Keratinocyte (primary cell): ENCODE data around the gene MNX1. TPM values are rescaled to one million over a fixed set of nuclear protein-coding genes. Genes with fewer than 3 reads are reported as not detected.

ENCODE experiments used
- DNase-seq: peaks from one replicate; pipeline ENCODE4 v3.0.0-alpha.2; 2011; ENCODE audit warnings: low read depth, missing footprints, low spot score
- FAIRE-seq: peaks from 2 replicates; lab custom pipeline; 2011; peaks lifted over from hg19 to GRCh38; lab: Jason Lieb, UNC
- H2AFZ ChIP-seq: 2 replicates; pipeline ENCODE4 v1.6.0; 2012; ENCODE audit warnings: low read length, control low read depth, inconsistent platforms; ENCODE audit not compliant: control insufficient read depth
- H3K27ac ChIP-seq: 2 replicates; pipeline ENCODE4 v1.5.1; 2011; ENCODE audit warnings: low read length; ENCODE audit not compliant: control insufficient read depth, insufficient read depth
- H3K27me3 ChIP-seq: 3 replicates; pipeline ENCODE4 v1.6.0; 2011; ENCODE audit warnings: low read length; ENCODE audit not compliant: control insufficient read depth, insufficient read depth; ENCODE audit errors: extremely low read depth
- H3K36me3 ChIP-seq, 2 experiments: 2 replicates in 1 of 2; 3 replicates in 1 of 2; pipeline ENCODE4 v1.5.1; 2011; ENCODE audit warnings: low read length in 2 of 2, mild to moderate bottlenecking in 1 of 2; ENCODE audit not compliant: control insufficient read depth in 2 of 2, insufficient read depth in 2 of 2; ENCODE audit errors: extremely low read depth in 1 of 2
- H3K4me1 ChIP-seq: 3 replicates; pipeline ENCODE4 v1.5.1; 2011; ENCODE audit warnings: low read length; ENCODE audit not compliant: control insufficient read depth, insufficient read depth; ENCODE audit errors: extremely low read depth
- H3K4me2 ChIP-seq: 3 replicates; pipeline ENCODE4 v1.6.0; 2011; ENCODE audit warnings: low read depth, low read length; ENCODE audit not compliant: control insufficient read depth, insufficient read depth; ENCODE audit errors: extremely low read depth
- H3K4me3 ChIP-seq, 3 experiments: fragments of 200-600 bp in 1 of 3; sonication (generic) in 1 of 3; 2 replicates in 2 of 3; 3 replicates in 1 of 3; pipeline ENCODE4 v1.5.1; 2011 to 2016; ENCODE audit warnings: low read length in 3 of 3, mild to moderate bottlenecking in 3 of 3, control low read depth in 2 of 3, inconsistent platforms in 1 of 3, low read depth in 1 of 3, mixed read lengths in 1 of 3, mixed run types in 1 of 3, moderate library complexity in 1 of 3; ENCODE audit not compliant: control insufficient read depth in 2 of 3, insufficient read depth in 2 of 3; ENCODE audit errors: extremely low read depth in 1 of 3
- H3K79me2 ChIP-seq: 2 replicates; pipeline ENCODE4 v1.6.0; 2012; ENCODE audit warnings: low read length; ENCODE audit not compliant: control insufficient read depth, insufficient read depth
- H3K9ac ChIP-seq: 3 replicates; pipeline ENCODE4 v1.6.0; 2011; ENCODE audit warnings: low read length; ENCODE audit not compliant: control insufficient read depth, insufficient read depth; ENCODE audit errors: extremely low read depth
- H3K9me1 ChIP-seq: 3 replicates; pipeline ENCODE4 v1.6.0; 2011; ENCODE audit warnings: low read length; ENCODE audit not compliant: control insufficient read depth, insufficient read depth; ENCODE audit errors: extremely low read depth
- H3K9me3 ChIP-seq: 2 replicates; pipeline ENCODE4 v1.5.1; 2012; ENCODE audit warnings: low read depth, low read length; ENCODE audit not compliant: control insufficient read depth
- H4K20me1 ChIP-seq: 3 replicates; pipeline ENCODE4 v1.6.0; 2011; ENCODE audit warnings: low read length; ENCODE audit not compliant: control insufficient read depth, insufficient read depth; ENCODE audit errors: extremely low read depth
- CTCF ChIP-seq, 3 experiments: IDR thresholded peaks in 1 of 3; conservative IDR thresholded peaks in 1 of 3; optimal IDR thresholded peaks in 1 of 3; 2 replicates in 2 of 3; 3 replicates in 1 of 3; pipeline versions ENCODE3 to v1.5.1; 2011; ENCODE audit warnings: low read length in 3 of 3, mild to moderate bottlenecking in 3 of 3, moderate library complexity in 2 of 3, control low read depth in 1 of 3, inconsistent platforms in 1 of 3; ENCODE audit not compliant: insufficient read depth in 2 of 3; ENCODE audit errors: extremely low read depth in 1 of 3
- EZH2 ChIP-seq: IDR thresholded peaks from one replicate; pipeline ENCODE4 v1.6.1; 2012; ENCODE audit warnings: inconsistent platforms, mild to moderate bottlenecking, low read length, moderate library complexity
- dilution Hi-C: fragments of 300-500 bp; cut with MboI; formaldehyde crosslinking; loops from one replicate; pipeline ENCODE4 v1.7.0; 2020; ENCODE audit warnings: low sequenced_read_pairs; ENCODE audit not compliant: extremely low pct_ligation_motif_present
- polyA plus RNA-seq, 5 experiments: library from polyadenylated mRNA; depleted of rRNA in 3 of 5; stranded (reverse) in 3 of 5; stranded (forward) in 1 of 5; unstranded in 1 of 5; fragments of >200 nt; gene quantifications; 1 replicate in 1 of 5; 2 replicates in 3 of 5; 3 replicates in 1 of 5; pipeline versions ENCODE4 v1.2.1 to v1.2.3, GENCODE V29; 2011 to 2012; ENCODE audit warnings: missing spikeins in 2 of 5, low read depth in 1 of 5, low replicate concordance in 1 of 5

MNX1 gene
- polyA plus RNA-seq, 1 donor (not counting 4 experiments of a cell fraction or from before 2014, with no cell fraction given): not detected

- no peak overlapping the region for H3K9ac ChIP-seq
- TF ChIP-seq EZH2 (no peak), CTCF (optimal IDR thresholded peaks at IDR 0.05 in 1 of 3, IDR thresholded peaks at IDR 0.05 in 1 of 3, conservative IDR thresholded peaks at IDR 0.05 in 1 of 3; ENCODE audit: extremely low read depth in 1 of 3, insufficient read depth in 2 of 3, low read length in 3 of 3) (no peak)
- no peak overlapping the region for H2AFZ ChIP-seq
- H4K20me1 ChIP-seq: no peaks in the 10 kb centered on the region
- H3K79me2 ChIP-seq: no peaks in the 10 kb centered on the region
- peaks cover 10% of the 10 kb centered on the region for H3K4me1 ChIP-seq
- dilution Hi-C loops: no loop called here
- H3K9me1 ChIP-seq: no peaks in the 10 kb centered on the region
- no peak overlapping the region for H3K4me2 ChIP-seq
- FAIRE-seq (no peak), DNase-seq (no peak)
- H3K27ac ChIP-seq: no peak overlapping the region
- no peak overlapping the region for H3K4me3 ChIP-seq
- H3K36me3 ChIP-seq: no peaks in the 10 kb centered on the region
- no peaks in the 10 kb centered on the region for H3K9me3 ChIP-seq
- no peaks in the 10 kb centered on the region for H3K27me3 ChIP-seq
These were observed 26.6 kb upstream of the MNX1 start for GRCh38 chr7:157037028-157037427.

- FAIRE-seq: no peak
- H3K4me1 ChIP-seq: peaks cover 10% of the 10 kb centered on the region
- H4K20me1 ChIP-seq: no peaks in the 10 kb centered on the region
- no peaks in the 10 kb centered on the region for H3K27me3 ChIP-seq
- DNase-seq: no peak
- H3K4me2 ChIP-seq: no peak overlapping the region
- H3K79me2 ChIP-seq: no peaks in the 10 kb centered on the region
- H3K36me3 ChIP-seq: no peaks in the 10 kb centered on the region
- H3K9me1 ChIP-seq: no peaks in the 10 kb centered on the region
- dilution Hi-C loops: no loop called here
- no peaks in the 10 kb centered on the region for H3K9me3 ChIP-seq
- no peak overlapping the region for H2AFZ ChIP-seq
- H3K27ac ChIP-seq: no peak overlapping the region
- no peak overlapping the region for H3K9ac ChIP-seq
- no peak overlapping the region for H3K4me3 ChIP-seq
- TF ChIP-seq CTCF (optimal IDR thresholded peaks at IDR 0.05 in 1 of 3, IDR thresholded peaks at IDR 0.05 in 1 of 3, conservative IDR thresholded peaks at IDR 0.05 in 1 of 3; ENCODE audit: extremely low read depth in 1 of 3, insufficient read depth in 2 of 3, low read length in 3 of 3) (no peak), EZH2 (no peak)
These were observed 25.5 kb upstream of the MNX1 start for GRCh38 chr7:157035979-157036378.
